ENCODE data around the gene PODN.

The PODN gene

DNA sequence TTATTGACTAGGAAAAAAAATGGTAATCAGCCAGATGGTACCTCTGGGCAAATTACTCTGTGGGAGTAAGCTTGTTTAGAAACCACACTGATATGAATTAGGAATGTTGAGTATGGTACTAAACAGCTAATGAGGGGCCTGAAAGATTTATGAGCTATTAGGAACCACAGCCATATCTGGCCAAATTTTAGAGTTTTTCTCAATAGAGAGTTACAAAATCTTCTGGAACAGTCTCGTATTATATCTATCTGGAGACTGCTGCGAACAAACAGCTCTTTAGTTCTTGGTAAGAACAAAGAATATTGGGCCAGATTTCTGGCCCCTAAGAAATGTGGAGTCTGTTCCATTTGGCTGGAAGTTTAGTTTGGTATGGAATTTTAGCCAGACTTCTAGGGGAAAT, 4.9 kb upstream of the PODN start:
- DNase-seq, result no peak

GRCh38 chr1:53060579-53060978, 1.4 kb upstream of the PODN start:
- DNase-seq, result no peak

DNA sequence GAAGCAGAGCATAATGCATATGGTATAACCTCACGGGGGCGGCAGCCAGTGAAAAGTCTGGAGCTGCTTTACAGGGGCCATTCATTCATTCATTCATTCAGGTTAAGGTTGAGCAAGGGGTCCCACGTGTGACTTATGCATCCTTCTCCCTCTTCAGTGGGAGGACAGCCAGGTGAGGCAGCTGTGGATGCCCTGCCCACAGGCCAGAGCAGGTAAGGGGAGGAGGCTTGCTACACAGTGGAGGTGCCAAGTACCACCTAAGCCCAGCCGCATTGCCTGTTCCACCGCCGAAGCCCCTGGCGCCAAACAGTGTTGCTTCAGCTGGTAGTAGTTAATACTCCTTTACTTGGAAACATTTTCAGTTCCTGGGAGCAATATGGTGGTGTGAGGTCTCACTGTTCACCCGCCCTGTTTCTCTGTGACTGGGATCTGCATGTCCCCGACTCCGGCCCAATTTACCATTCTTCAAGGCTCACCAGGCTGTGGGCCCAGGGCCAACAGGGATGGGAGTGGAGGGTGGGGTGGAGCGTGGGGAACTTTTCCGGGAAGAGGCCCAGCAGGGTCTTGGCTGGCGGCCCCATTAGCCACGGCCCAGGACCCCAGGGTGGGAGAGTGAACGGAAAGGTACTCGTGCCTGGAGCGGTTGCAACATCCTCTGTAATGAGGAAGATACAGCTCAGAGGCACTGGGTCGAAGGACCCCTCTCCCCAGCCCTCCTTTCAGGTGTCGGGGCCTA, 722 bp upstream of the PODN start:
- DNase-seq, result no peak

DNA sequence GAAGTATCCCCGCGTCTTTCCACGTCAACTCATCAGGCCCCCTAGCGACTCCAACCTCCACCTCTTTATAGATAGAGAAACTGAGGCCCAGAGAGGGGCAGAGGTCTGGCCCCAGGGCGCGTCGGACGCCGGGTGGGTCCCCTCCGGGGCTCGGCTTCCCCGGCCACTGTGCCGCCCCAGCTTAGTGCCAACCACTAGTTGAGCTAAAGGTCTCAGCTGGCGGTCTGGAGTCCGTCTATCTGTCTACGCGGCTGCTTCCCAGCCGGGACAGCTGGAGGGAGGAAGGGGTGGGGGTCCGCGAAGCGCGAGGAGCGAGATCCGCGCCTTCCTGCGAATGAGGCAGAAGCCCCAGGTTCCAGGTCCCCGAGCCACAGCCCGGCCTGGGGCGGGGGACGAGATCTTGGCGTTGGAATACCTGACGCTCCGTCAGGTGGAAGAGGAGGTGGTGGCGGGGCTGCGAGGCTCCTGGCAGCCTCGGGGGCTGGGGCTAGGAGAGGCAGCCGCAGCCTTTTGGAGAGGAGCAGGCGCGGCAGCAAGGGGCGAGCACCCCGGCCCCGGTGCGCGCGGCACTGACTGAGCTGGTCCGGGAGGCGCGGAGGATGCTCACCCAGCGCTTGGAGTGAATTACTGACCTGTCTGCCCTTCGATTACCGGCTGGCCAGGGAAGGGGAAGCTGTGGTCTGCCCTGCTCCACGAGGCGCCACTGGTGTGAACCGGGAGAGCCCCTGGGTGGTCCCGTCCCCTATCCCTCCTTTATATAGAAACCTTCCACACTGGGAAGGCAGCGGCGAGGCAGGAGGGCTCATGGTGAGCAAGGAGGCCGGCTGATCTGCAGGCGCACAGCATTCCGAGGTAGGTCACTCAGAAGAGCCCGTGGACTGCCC, 937 bp downstream of the PODN start:
- no peak for DNase-seq

DNA sequence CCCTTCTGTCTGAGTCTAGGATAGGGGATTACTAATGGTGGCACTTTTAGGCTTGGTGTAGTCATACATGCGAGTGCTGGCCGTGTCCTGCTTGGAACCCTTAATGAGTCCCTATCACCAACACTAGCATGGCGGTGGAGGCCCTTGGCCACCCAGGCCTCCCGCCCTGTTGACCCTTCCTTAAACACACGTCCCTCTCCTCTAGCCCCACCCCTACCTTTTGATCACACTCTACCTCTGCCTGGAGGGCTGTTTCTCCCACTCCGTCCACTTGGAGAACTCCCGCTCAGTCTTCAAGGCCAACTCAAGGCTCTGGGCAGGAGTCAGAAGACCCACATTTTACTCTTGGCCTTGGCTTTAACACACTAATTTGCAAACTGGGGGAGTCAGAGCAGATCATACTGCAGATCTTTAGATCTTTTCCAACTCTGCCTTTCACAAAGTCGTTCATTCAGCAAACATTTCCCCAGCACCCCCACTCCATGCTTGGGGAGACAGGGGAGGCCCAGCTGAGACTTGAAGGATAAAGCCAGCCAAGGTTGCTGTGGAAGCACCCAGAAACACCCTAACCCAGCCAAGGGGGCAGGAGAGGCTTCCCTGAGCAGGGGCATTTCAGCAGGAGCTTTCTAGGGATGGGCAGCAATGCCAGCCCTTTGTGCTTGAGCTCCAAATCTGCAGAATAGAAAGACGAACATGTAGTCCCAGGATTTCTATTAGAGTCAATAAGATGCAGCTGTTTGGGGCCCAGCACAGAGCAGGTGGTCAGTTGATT, 1.9 kb downstream of the PODN start:
- DNase-seq, result no peak

GRCh38 chr1:53065391-53065790, 3.4 kb downstream of the PODN start:
- DNase-seq, result no peak

DNA sequence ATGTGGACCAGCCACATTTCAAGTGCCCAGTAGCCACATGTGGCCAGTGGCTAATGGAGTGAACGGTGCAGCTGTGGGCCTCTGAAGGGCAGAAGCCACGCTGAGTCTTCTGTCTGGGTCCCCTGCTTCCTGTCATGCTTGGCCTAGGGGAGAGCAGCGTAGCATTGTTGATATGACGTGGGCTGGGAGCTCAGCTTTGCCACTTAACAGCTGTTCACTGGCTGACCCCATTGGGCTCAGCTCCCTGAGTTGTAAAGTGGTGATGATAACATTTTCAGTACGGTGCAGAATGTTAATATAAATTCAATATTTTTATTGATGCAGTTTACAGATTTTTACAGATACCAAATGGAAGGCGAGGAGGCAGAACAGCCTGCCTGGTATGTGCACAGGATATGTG, 4.5 kb downstream of the PODN start:
- no peak for DNase-seq

- DNase-seq, result no peak
These were observed 5.1 kb downstream of the PODN start for GRCh38 chr1:53066891-53067738.

DNA sequence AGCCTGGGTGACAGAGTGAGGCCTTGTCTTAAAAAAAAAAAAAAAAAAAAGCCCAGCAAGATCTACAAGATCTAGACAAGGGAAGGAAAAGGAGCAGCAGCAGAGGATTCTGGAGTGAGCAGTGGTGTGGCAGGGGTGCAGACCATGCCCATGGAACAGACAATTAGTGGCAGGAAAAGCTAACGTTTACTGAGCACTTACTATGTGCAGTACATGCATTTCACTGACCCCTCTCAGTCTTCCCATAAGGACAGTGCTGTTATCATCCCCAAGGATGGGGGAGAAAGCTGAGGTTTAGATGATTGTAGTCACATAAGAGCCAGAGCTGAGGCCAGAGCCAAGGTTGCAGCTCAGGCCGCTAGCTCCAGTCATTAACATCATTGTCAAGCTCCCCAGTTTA, 5.9 kb downstream of the PODN start:
- DNase-seq, result no peak

- no peak for DNase-seq
These were observed 6.5 kb downstream of the PODN start for GRCh38 chr1:53068314-53069099.

DNA sequence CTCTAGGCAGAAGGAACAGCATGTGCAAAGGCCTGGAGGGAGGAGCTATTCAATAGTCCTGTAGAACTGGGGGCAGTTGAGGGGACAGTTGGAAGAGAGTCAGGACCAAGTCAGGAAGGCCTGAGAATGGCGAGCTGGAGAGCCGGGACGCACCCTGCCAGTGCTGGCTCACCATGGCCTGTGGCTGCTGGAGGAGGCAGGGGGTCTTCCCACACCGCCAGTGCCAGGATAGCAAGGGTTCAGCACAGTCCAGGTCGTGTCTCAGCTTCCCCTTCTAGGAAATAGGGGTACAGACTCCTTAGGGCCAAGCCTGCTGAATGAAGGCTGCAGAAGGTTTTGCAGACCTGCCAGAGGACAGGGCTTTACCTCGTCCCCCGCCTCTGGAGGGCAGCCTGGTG, 7.3 kb downstream of the PODN start:
- DNase-seq, result no peak

- no peak for DNase-seq
These were observed 7.8 kb downstream of the PODN start for GRCh38 chr1:53069663-53070327.

- no peak for DNase-seq
These were observed 8.6 kb downstream of the PODN start for GRCh38 chr1:53070621-53071020.

GRCh38 chr1:53071167-53071865, 9.3 kb downstream of the PODN start:
- no peak for DNase-seq

DNA sequence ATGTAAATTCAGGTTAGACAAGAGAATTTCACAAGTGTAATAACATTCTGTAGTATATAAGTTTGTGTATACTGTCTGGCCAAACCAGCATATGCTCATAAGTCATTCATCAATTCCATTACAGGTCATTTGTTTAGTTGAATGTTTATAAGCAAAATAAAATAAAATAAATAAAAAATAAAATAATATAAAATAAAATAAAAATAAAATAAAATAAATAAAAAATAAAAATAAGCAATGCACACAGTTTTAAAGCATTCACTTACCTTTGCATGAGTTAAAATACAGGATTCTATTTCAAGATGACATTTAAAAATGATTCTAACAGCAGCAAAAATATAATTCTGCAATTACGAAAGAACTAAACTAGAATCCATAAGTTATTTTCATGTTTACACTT, 9.9 kb downstream of the PODN start:
- no peak for DNase-seq

- no peak for DNase-seq
These were observed 11.3 kb downstream of the PODN start for GRCh38 chr1:53073287-53073686.

DNA sequence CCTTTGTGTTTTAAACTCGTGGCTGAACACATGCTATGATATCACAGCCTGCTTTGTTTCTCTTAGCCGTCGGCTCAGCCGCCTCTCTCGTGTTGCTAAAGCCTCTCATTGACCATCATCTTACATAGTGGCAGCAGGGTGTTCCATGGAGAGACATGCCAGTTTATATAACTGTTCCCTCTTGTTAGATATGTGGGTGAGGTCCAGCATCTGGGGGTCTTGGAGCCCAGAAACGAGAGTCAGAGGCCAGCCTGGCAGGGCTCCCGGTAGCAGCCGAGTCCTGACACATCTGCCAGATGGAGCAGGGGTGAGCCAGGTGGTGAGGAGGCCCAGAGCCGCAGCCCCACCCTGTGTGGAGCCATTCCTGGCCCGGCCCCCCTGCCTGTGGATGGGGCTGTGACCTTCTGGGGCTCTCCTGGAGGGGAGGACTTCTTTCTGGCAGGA, 11.9 kb downstream of the PODN start:
- DNase-seq, result no peak

DNA sequence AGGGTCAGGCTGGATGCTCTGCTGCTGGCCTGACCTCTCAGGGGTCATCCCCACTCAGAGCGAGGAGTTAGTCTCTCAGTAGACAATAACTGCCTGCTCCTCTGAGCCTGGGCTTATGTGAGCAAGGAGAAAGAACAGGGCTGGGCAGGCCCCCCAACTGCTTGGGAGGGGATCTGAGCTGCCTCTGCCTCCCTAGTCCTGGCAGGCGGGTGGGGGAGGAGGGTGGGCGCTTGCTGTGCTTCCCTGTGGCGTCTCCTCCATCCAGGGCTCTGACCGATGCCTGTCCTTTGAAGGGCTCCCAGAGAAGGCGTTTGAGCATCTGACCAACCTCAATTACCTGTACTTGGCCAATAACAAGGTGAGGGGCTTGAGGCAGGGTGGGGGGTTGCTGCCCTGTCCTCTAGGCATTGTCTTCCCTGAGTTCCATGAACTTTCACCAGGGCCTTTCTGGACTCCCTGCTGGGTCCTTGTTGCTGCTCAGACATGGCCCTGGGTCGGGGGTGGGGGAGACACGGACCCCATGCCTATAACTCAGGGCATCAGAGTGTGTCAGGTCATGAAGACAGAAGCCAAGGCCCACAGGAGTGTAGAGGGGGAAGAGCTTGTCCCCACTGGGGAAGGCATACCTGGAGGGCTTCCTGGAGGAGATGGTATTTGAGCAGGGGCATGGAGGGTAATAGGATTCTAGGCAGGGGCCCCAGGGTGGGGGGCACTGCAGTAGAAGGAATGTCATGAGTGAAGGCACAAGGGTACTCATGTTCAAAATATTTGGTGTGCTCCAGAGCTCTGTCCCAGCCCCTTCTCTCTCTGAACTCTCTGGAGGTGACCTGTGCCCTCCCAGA, 12.5 kb downstream of the PODN start:
- no peak for DNase-seq

GRCh38 chr1:53075206-53075605, 13.2 kb downstream of the PODN start:
- no peak for DNase-seq

GRCh38 chr1:53075761-53076163, 13.7 kb downstream of the PODN start:
- no peak for DNase-seq

All from NCI-H345 (cell line).